PC-3 (cell line): ENCODE results near the gene PRSS8. TPM values are rescaled to one million over a fixed set of nuclear protein-coding genes. Genes with fewer than 3 reads are reported as not detected.
A peak's percentile ranks its signal among the peaks of the same experiment; 100 is the strongest.
"Not testable (repeated sequence)": the region's sequence is repeated elsewhere in the genome, so short reads cannot be mapped to it uniquely, and the experiment has no call there.

Experiments used
- ATAC-seq: fragments of 200-7000 bp; cut with Tn5 transposase; 2 replicates; pipeline ENCODE4 v1.9.1; 2020; ENCODE audit warnings: mild to moderate bottlenecking, moderate library complexity
- BruUV-seq: library from RNA; stranded (reverse); fragments of 400-500 nt; replicated peaks from 2 replicates; lab custom pipeline; 2021; lab: Mats Ljungman, UMichigan
- CTCF ChIA-PET: fragments of 300-600 bp; sonication (Branson Sonifier 250); formaldehyde crosslinking; loops from one replicate; lab custom pipeline; 2022; ENCODE audit warnings: antibody characterized with exemption; lab: Charles Lee
- POLR2A ChIA-PET: fragments of 300-600 bp; sonication (Branson Sonifier 250); formaldehyde crosslinking; loops from one replicate; lab custom pipeline; 2022; ENCODE audit warnings: antibody characterized with exemption; ENCODE audit not compliant: unreplicated experiment; lab: Charles Lee
- DNase-seq: peaks from one replicate; pipeline ENCODE4 v3.0.0-alpha.2; 2015
- H2AFZ ChIP-seq: fragments of 300-600 bp; sonication (generic); 2 replicates; pipeline ENCODE4 v1.6.0; 2016; ENCODE audit warnings: antibody characterized with exemption, low read length
- H3F3A ChIP-seq: fragments of 300-600 bp; sonication (generic); one replicate; pipeline ENCODE4 v1.6.0; 2017; ENCODE audit warnings: antibody characterized with exemption, low read length, control low read depth, mild to moderate bottlenecking; ENCODE audit not compliant: unreplicated experiment
- H3K27ac ChIP-seq: fragments of 300-600 bp; sonication (generic); 2 replicates; pipeline ENCODE4 v1.5.1; 2016; ENCODE audit warnings: mild to moderate bottlenecking, low read length
- H3K27me3 ChIP-seq: fragments of 300-600 bp; sonication (generic); 2 replicates; pipeline ENCODE4 v1.6.1; 2016; ENCODE audit warnings: low read length, mixed read lengths
- H3K36me3 ChIP-seq: fragments of 300-600 bp; sonication (generic); 2 replicates; pipeline ENCODE4 v1.6.1; 2016; ENCODE audit warnings: low read depth, mixed run types, low read length, mixed read lengths
- H3K4me1 ChIP-seq: fragments of 300-600 bp; sonication (generic); 2 replicates; pipeline ENCODE4 v1.5.1; 2016; ENCODE audit warnings: low read length; ENCODE audit not compliant: insufficient read depth
- H3K4me2 ChIP-seq: fragments of 300-600 bp; sonication (generic); 2 replicates; pipeline ENCODE4 v1.6.0; 2016; ENCODE audit warnings: low read length
- H3K4me3 ChIP-seq: fragments of 300-600 bp; sonication (generic); 2 replicates; pipeline ENCODE4 v1.5.1; 2016; ENCODE audit warnings: mild to moderate bottlenecking, low read length, mixed read lengths
- H3K79me2 ChIP-seq: fragments of 300-600 bp; sonication (generic); 2 replicates; pipeline ENCODE4 v1.6.1; 2017; ENCODE audit warnings: low read length, mixed read lengths
- H3K9ac ChIP-seq: fragments of 300-600 bp; sonication (generic); 2 replicates; pipeline ENCODE4 v1.6.0; 2016; ENCODE audit warnings: mild to moderate bottlenecking, low read length
- H3K9me2 ChIP-seq: fragments of 300-600 bp; sonication (generic); replicated peaks from 2 replicates; pipeline ENCODE4 v1.6.1; 2016; ENCODE audit warnings: mixed run types, low read length, mixed read lengths
- H3K9me3 ChIP-seq: fragments of 300-600 bp; sonication (generic); 2 replicates; pipeline ENCODE4 v1.6.1; 2016; ENCODE audit warnings: low read length, mixed read lengths
- H4K20me1 ChIP-seq: fragments of 300-600 bp; sonication (generic); 2 replicates; pipeline ENCODE4 v1.6.1; 2016; ENCODE audit warnings: low read length, mixed read lengths
- CTCF ChIP-seq: fragments of 300-600 bp; sonication (generic); conservative IDR thresholded peaks from 2 replicates; pipeline ENCODE4 v1.5.1; 2017; ENCODE audit warnings: antibody characterized with exemption, low read depth, mild to moderate bottlenecking, low read length
- EZH2 ChIP-seq: fragments of 300-600 bp; sonication (generic); IDR thresholded peaks from one replicate; pipeline ENCODE4 v1.6.1; 2017; ENCODE audit warnings: antibody characterized with exemption, mild to moderate bottlenecking, low read length; ENCODE audit not compliant: unreplicated experiment
- EZH2phosphoT487 ChIP-seq: fragments of 300-600 bp; sonication (generic); IDR thresholded peaks from 2 replicates; pipeline ENCODE4 v1.6.1; 2018; ENCODE audit warnings: mild to moderate bottlenecking, antibody characterized with exemption, low read length, borderline replicate concordance
- intact Hi-C: fragments of 100-400 bp; cut with micrococcal nuclease; formaldehyde crosslinking; loops from 2 replicates; pipeline ENCODE4 v1.9.0; 2023
- total RNA-seq: library from RNA; depleted of rRNA; stranded (reverse); fragments of >200 nt; gene quantifications from 2 replicates; pipeline ENCODE4 v1.2.3, GENCODE V29; 2014

Gene PRSS8
- total RNA-seq, 1 experiment from 2014 or later: 23.4 TPM

GRCh38 chr16:31168848-31169247, 33.3 kb upstream of the PRSS8 start:
- H3K4me1 ChIP-seq: no peaks in the 10 kb centered on the region; the same call in 1 of the 2 replicates
- H4K20me1 ChIP-seq: no peaks in the 10 kb centered on the region
- CTCF ChIA-PET: no interaction called here
- no peaks in the 10 kb centered on the region for H3K9me3 ChIP-seq
- TF ChIP-seq EZH2phosphoT487 (no peak), CTCF (no peak), EZH2 (no peak)
- H3F3A ChIP-seq: no peaks in the 10 kb centered on the region
- BruUV-seq: no TSS peak
- no peaks in the 10 kb centered on the region for H3K36me3 ChIP-seq
- H3K79me2 ChIP-seq: no peaks in the 10 kb centered on the region
- POLR2A ChIA-PET: no interaction called here
- no peaks in the 10 kb centered on the region for H3K27me3 ChIP-seq
- DNase-seq (peak; percentile 62), ATAC-seq (no peak)
- no peak overlapping the region for H3K4me2 ChIP-seq
- no peak overlapping the region for H3K27ac ChIP-seq
- no peak overlapping the region for H3K4me3 ChIP-seq
- H2AFZ ChIP-seq: no peak overlapping the region
- intact Hi-C loops: no loop called here
- H3K9me2 ChIP-seq: no peaks in the 10 kb centered on the region
- no peak overlapping the region for H3K9ac ChIP-seq

- Histone ChIP-seq H3K27me3 (no peaks in the 10 kb centered on the region), H4K20me1 (no peaks in the 10 kb centered on the region), H3K4me2 (no peak overlapping the region), H3K9me3 (no peaks in the 10 kb centered on the region), H3K79me2 (no peaks in the 10 kb centered on the region), H3K9ac (no peak overlapping the region), H3K9me2 (no peaks in the 10 kb centered on the region), H3K4me1 (no peaks in the 10 kb centered on the region; the same call in 1 of the 2 replicates), H3K36me3 (no peaks in the 10 kb centered on the region), H3F3A (no peaks in the 10 kb centered on the region), H3K27ac (no peak overlapping the region), H2AFZ (no peak overlapping the region), H3K4me3 (no peak overlapping the region)
- no TSS peak for BruUV-seq
- no peak for TF ChIP-seq EZH2
- TF ChIP-seq CTCF: no peak
- TF ChIP-seq EZH2phosphoT487: no peak
- intact Hi-C loops: no loop called here
- DNase-seq (no peak), ATAC-seq (no peak)
- CTCF ChIA-PET: no interaction called here
- POLR2A ChIA-PET: no interaction called here
These were observed 31.8 kb upstream of the PRSS8 start for GRCh38 chr16:31167315-31167714.

DNA sequence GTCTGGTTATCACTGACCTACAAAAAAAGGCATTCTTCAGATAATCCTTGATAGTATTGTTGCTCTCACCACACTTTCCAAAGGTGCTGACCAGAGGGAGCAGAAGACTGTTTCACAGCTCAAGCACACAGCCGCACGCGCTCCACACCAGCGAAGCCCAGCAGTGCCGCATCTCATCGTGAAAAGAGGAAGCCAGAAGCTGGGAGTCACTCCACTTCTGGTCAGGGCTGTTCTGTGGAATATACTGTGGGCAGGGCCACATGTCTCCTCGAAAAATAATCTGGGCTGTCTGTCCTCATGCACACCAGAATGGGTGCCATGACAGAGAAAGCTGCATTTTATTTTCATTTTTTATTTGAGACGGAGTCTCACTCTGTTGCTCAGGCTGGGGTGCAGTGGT, 21.6 kb upstream of the PRSS8 start:
- no peaks in the 10 kb centered on the region for H3K79me2 ChIP-seq
- peak; percentile 45; the same call in 1 of the 2 replicates for ATAC-seq
- peak overlapping the region; percentile 20 for H3K4me2 ChIP-seq
- no peak overlapping the region for H3K4me3 ChIP-seq
- H3K36me3 ChIP-seq: no peaks in the 10 kb centered on the region
- no peak for TF ChIP-seq CTCF
- TF ChIP-seq EZH2phosphoT487: no peak
- TF ChIP-seq EZH2: no peak
- no peaks in the 10 kb centered on the region for H3F3A ChIP-seq
- no peaks in the 10 kb centered on the region for H4K20me1 ChIP-seq
- intact Hi-C loops: no loop called here
- H3K27me3 ChIP-seq: no peaks in the 10 kb centered on the region
- no TSS peak for BruUV-seq
- H2AFZ ChIP-seq: peak overlapping the region; percentile 16
- CTCF ChIA-PET: interaction anchor here (0.9 kb wide), 1 partner anchor 15 kb away, joined by 13 read pairs; no protein-coding TSS in a partner anchor
- DNase-seq: no peak
- POLR2A ChIA-PET: no interaction called here
- H3K27ac ChIP-seq: no peak overlapping the region
- H3K9ac ChIP-seq: no peak overlapping the region
- no peaks in the 10 kb centered on the region for H3K9me2 ChIP-seq
- no peaks in the 10 kb centered on the region for H3K9me3 ChIP-seq
- H3K4me1 ChIP-seq: no peaks in the 10 kb centered on the region

DNA sequence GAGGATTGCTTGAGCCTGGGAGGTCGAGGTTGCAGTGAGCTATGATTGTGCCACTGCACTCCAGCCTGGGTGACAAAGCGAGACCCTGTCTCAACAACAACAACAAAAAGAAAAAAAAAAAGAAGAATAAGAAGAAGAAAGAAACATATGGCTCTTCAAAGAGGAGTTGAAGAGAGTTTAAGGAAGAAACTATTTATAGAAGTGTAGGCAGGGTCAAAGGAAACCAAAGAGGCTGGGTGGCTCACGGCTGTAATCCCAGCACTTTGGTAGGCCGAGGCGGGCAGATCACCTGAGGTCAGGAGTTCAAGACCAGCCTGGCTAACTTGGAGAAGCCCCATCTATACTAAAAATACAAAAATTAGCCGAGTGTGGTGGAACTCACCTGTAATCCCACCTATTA, 15.4 kb upstream of the PRSS8 start:
- H3K4me2 ChIP-seq: not testable (repeated sequence)

More for the DNA sequence above, 15.4 kb upstream of the PRSS8 start:
- H3K4me1 ChIP-seq, H3K27me3 ChIP-seq, H4K20me1 ChIP-seq, H3F3A ChIP-seq, H3K9me2 ChIP-seq, ATAC-seq, H3K4me3 ChIP-seq, CTCF ChIA-PET, POLR2A ChIA-PET, intact Hi-C loops, H3K9ac ChIP-seq, H3K9me3 ChIP-seq, H3K79me2 ChIP-seq, H3K27ac ChIP-seq, BruUV-seq, H3K36me3 ChIP-seq, DNase-seq, H2AFZ ChIP-seq: not testable (repeated sequence)
